CD14-positive monocyte (primary cell): Measurements from ENCODE around the gene MKKS. TPM values are rescaled to one million over a fixed set of nuclear protein-coding genes. Genes with fewer than 3 reads are reported as not detected.

ENCODE experiments used
- DNase-seq, 3 donors: peaks; one replicate each; pipeline ENCODE4 v3.0.0-alpha.2; 2011 to 2022
- H2AFZ ChIP-seq: 2 replicates; pipeline ENCODE4 v1.6.0; 2012; ENCODE audit warnings: mild to moderate bottlenecking, low read depth, low read length, inconsistent platforms; ENCODE audit not compliant: insufficient read depth, poor library complexity, severe bottlenecking
- H3K27ac ChIP-seq, 2 donors: 1 replicate in 1 of 2; 2 replicates in 1 of 2; pipeline ENCODE4 v1.5.1; 2012 to 2013; ENCODE audit warnings: low read length in 2 of 2, control low read depth in 1 of 2, inconsistent platforms in 1 of 2, low read depth in 1 of 2, mild to moderate bottlenecking in 1 of 2
- H3K27me3 ChIP-seq, 2 donors: one replicate each; pipeline versions ENCODE4 v1.6.0 to v1.6.1; 2011 to 2013; ENCODE audit warnings: low read length in 2 of 2; ENCODE audit not compliant: control insufficient read depth in 2 of 2, insufficient read depth in 2 of 2
- H3K36me3 ChIP-seq, 2 donors: replicated peaks in 1 of 2; 1 replicate in 1 of 2; 2 replicates in 1 of 2; pipeline versions ENCODE4 v1.5.1 to v1.6.1; 2012 to 2013; ENCODE audit warnings: low read length in 2 of 2, control low read depth in 1 of 2, inconsistent platforms in 1 of 2, mild to moderate bottlenecking in 1 of 2; ENCODE audit not compliant: insufficient read depth in 2 of 2, control insufficient read depth in 1 of 2
- H3K4me1 ChIP-seq, 2 donors: 1 replicate in 1 of 2; 2 replicates in 1 of 2; pipeline versions ENCODE4 v1.5.1 to v1.6.1; 2012 to 2013; ENCODE audit warnings: low read length in 2 of 2, control low read depth in 1 of 2, inconsistent platforms in 1 of 2, mild to moderate bottlenecking in 1 of 2, moderate library complexity in 1 of 2; ENCODE audit not compliant: insufficient read depth in 2 of 2, control insufficient read depth in 1 of 2
- H3K4me2 ChIP-seq: replicated peaks from 2 replicates; pipeline ENCODE3; 2012; ENCODE audit warnings: low read length, moderate library complexity, mild to moderate bottlenecking; ENCODE audit not compliant: poor library complexity, severe bottlenecking; ENCODE audit errors: extremely low read depth
- H3K4me3 ChIP-seq, 3 experiments: fragments of 200-600 bp in 1 of 3; sonication (generic) in 1 of 3; replicated peaks in 1 of 3; 1 replicate in 2 of 3; 2 replicates in 1 of 3; pipeline ENCODE4 v1.5.1; 2011 to 2013; ENCODE audit warnings: low read length in 3 of 3, mild to moderate bottlenecking in 3 of 3, control low read depth in 2 of 3, low read depth in 2 of 3, inconsistent platforms in 1 of 3, moderate library complexity in 1 of 3
- H3K79me2 ChIP-seq: 2 replicates; pipeline ENCODE4 v1.6.0; 2012; ENCODE audit warnings: mild to moderate bottlenecking, control low read depth, inconsistent platforms, low read length, moderate library complexity; ENCODE audit not compliant: insufficient read depth
- H3K9ac ChIP-seq: 2 replicates; pipeline ENCODE4 v1.6.0; 2017; ENCODE audit warnings: low read length, mild to moderate bottlenecking; ENCODE audit not compliant: insufficient read depth, poor library complexity, severe bottlenecking
- H3K9me3 ChIP-seq, 2 donors: replicated peaks in 1 of 2; 1 replicate in 1 of 2; 2 replicates in 1 of 2; pipeline versions ENCODE4 v1.5.1 to v1.6.1; 2012 to 2013; ENCODE audit warnings: low read length in 2 of 2, control low read depth in 1 of 2; ENCODE audit not compliant: control insufficient read depth in 1 of 2, insufficient read depth in 1 of 2
- H4K20me1 ChIP-seq: 2 replicates; pipeline ENCODE4 v1.6.0; 2012; ENCODE audit warnings: mild to moderate bottlenecking, low read length, control low read depth, moderate library complexity; ENCODE audit not compliant: insufficient read depth
- H3K27ac Mint-ChIP-seq, 7 donors: one replicate each; pipeline ENCODE4 v1.8.0; 2020; ENCODE audit warnings: mild to moderate bottlenecking in 7 of 7, mixed read lengths in 7 of 7, moderate library complexity in 6 of 7, inconsistent platforms in 2 of 7
- H3K27me3 Mint-ChIP-seq, 3 donors: one replicate each; pipeline ENCODE4 v1.8.0; 2021 to 2022; ENCODE audit warnings: low read depth in 3 of 3, mild to moderate bottlenecking in 3 of 3, mixed read lengths in 3 of 3, moderate library complexity in 3 of 3, inconsistent platforms in 1 of 3
- H3K36me3 Mint-ChIP-seq, 2 donors: one replicate each; pipeline ENCODE4 v1.8.0; 2020; ENCODE audit warnings: mixed read lengths in 2 of 2, inconsistent platforms in 1 of 2, mild to moderate bottlenecking in 1 of 2
- H3K4me1 Mint-ChIP-seq: one replicate; pipeline ENCODE4 v1.8.0; 2020; ENCODE audit warnings: mild to moderate bottlenecking, mixed read lengths
- H3K4me3 Mint-ChIP-seq, 2 donors: one replicate each; pipeline ENCODE4 v1.8.0; 2020; ENCODE audit warnings: mild to moderate bottlenecking in 2 of 2, mixed read lengths in 2 of 2, moderate library complexity in 1 of 2
- H3K9me3 Mint-ChIP-seq, 7 donors: one replicate each; pipeline ENCODE4 v1.8.0; 2020 to 2022; ENCODE audit warnings: mixed read lengths in 7 of 7, mild to moderate bottlenecking in 6 of 7, moderate library complexity in 6 of 7, inconsistent platforms in 2 of 7
- WGBS: methylation state at CpG from one replicate; pipeline ENCODE4 v1.1.5; 2013; ENCODE audit warnings: missing lambda C conversion rate; ENCODE audit not compliant: insufficient coverage; 5-methylcytosine and 5-hydroxymethylcytosine counted together
- intact Hi-C, 2 donors: fragments of 100-400 bp; cut with micrococcal nuclease; formaldehyde crosslinking; loops; one replicate each; pipeline versions ENCODE4 v1.15.0 to v1.15.1; 2023
- polyA plus RNA-seq, 3 donors: library from polyadenylated mRNA; depleted of rRNA in 1 of 3; unstranded in 2 of 3; stranded (reverse) in 1 of 3; fragments of 300-500 nt in 2 of 3; fragments of >200 nt in 1 of 3; fragmentation: Illumina TruSeq in 2 of 3; gene quantifications; 1 replicate in 2 of 3; 2 replicates in 1 of 3; pipeline ENCODE4 v1.2.3, GENCODE V29; 2012 to 2021
- TF ChIP-seq, protein P1 (sequence below): fragments of 200-600 bp; IDR thresholded peaks from one replicate; pipeline ENCODE4 v1.8.0; 2022; ENCODE audit warnings: antibody characterized with exemption, mild to moderate bottlenecking

The MKKS gene
- polyA plus RNA-seq, 3 donors = 4.8 to 34.6 (median 31.8) TPM

- Histone ChIP-seq H2AFZ (peak overlapping the region; percentile 65), H3K9ac (no peak overlapping the region), H3K27me3 (no peaks in the 10 kb centered on the region), H3K9me3 (peaks cover 4 to 7% of the 10 kb centered on the region in 2 donors), H3K4me3 (peak overlapping the region in 1 of 3 experiments; percentile 56), H3K4me1 (peaks cover 39 to 46% of the 10 kb centered on the region in 2 donors), H3K27ac (peak overlapping the region; percentile 41 to 59), H3K36me3 (no peaks in the 10 kb centered on the region), H3K79me2 (peaks cover 11% of the 10 kb centered on the region), H3K4me2 (peak overlapping the region; percentile 62), H4K20me1 (no peaks in the 10 kb centered on the region)
- WGBS = 56% methylated on average over 3 of the region's 11 CpGs
- intact Hi-C loops = loop anchor here (5.0 to 10.0 kb wide), 3 partner anchors 37 to 50 kb away; partner anchors contain the start of gene SLX4IP (in 1 of the 2)
- H3K4me3 Mint-ChIP-seq = peak overlapping the region in 1 of 2 donors; percentile 67
- TF ChIP-seq, protein P1, sequence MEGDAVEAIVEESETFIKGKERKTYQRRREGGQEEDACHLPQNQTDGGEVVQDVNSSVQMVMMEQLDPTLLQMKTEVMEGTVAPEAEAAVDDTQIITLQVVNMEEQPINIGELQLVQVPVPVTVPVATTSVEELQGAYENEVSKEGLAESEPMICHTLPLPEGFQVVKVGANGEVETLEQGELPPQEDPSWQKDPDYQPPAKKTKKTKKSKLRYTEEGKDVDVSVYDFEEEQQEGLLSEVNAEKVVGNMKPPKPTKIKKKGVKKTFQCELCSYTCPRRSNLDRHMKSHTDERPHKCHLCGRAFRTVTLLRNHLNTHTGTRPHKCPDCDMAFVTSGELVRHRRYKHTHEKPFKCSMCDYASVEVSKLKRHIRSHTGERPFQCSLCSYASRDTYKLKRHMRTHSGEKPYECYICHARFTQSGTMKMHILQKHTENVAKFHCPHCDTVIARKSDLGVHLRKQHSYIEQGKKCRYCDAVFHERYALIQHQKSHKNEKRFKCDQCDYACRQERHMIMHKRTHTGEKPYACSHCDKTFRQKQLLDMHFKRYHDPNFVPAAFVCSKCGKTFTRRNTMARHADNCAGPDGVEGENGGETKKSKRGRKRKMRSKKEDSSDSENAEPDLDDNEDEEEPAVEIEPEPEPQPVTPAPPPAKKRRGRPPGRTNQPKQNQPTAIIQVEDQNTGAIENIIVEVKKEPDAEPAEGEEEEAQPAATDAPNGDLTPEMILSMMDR = no peak
- peaks cover 38% of the 10 kb centered on the region for H3K4me1 Mint-ChIP-seq
- H3K9me3 Mint-ChIP-seq = peaks cover 3 to 12% (median 8%) of the 10 kb centered on the region in 7 donors
- no peaks in the 10 kb centered on the region for H3K27me3 Mint-ChIP-seq
- H3K36me3 Mint-ChIP-seq = peaks cover 6 to 11% of the 10 kb centered on the region in 2 donors
- peak in 2 of 3 donors; percentile 48 to 72 for DNase-seq
- peak overlapping the region; percentile 71 to 92 (median 86) for H3K27ac Mint-ChIP-seq
Observed at GRCh38 chr20:10474606-10475184, 40.7 kb upstream of the MKKS start.

GRCh38 chr20:10472871-10473270, 38.8 kb upstream of the MKKS start:
- Histone ChIP-seq H3K79me2 (peaks cover 11% of the 10 kb centered on the region), H3K4me2 (no peak overlapping the region), H3K27me3 (no peaks in the 10 kb centered on the region), H3K4me1 (peaks cover 48 to 59% of the 10 kb centered on the region in 2 donors), H2AFZ (no peak overlapping the region), H3K36me3 (no peaks in the 10 kb centered on the region), H3K9me3 (peaks cover 4 to 7% of the 10 kb centered on the region in 2 donors), H3K27ac (no peak overlapping the region), H4K20me1 (no peaks in the 10 kb centered on the region), H3K4me3 (no peak overlapping the region), H3K9ac (no peak overlapping the region)
- Mint-ChIP-seq H3K27me3 (no peaks in the 10 kb centered on the region), H3K36me3 (peaks cover 5 to 11% of the 10 kb centered on the region in 2 donors), H3K4me3 (no peak overlapping the region), H3K4me1 (peaks cover 53% of the 10 kb centered on the region), H3K9me3 (peaks cover 3 to 12% (median 8%) of the 10 kb centered on the region in 7 donors), H3K27ac (no peak overlapping the region)
- no peak for DNase-seq
- TF ChIP-seq, protein P1 = no peak
- intact Hi-C loops = loop anchor here (5.0 to 10.0 kb wide), 2 partner anchors 36 to 52 kb away; partner anchors contain the start of gene SLX4IP (in 1 of the 2)
- 100% methylated on average over 1 of the region's 2 CpGs for WGBS
